ELR (cell line): ENCODE data around the gene EVI5L.
"Not testable (repeated sequence)": the region's sequence is repeated elsewhere in the genome, so short reads cannot be mapped to it uniquely, and the experiment has no call there.

ENCODE experiments used
- DNase-seq: peaks from one replicate; pipeline ENCODE4 v3.0.0-alpha.2; 2015; ENCODE audit warnings: low read depth

The EVI5L gene

DNA sequence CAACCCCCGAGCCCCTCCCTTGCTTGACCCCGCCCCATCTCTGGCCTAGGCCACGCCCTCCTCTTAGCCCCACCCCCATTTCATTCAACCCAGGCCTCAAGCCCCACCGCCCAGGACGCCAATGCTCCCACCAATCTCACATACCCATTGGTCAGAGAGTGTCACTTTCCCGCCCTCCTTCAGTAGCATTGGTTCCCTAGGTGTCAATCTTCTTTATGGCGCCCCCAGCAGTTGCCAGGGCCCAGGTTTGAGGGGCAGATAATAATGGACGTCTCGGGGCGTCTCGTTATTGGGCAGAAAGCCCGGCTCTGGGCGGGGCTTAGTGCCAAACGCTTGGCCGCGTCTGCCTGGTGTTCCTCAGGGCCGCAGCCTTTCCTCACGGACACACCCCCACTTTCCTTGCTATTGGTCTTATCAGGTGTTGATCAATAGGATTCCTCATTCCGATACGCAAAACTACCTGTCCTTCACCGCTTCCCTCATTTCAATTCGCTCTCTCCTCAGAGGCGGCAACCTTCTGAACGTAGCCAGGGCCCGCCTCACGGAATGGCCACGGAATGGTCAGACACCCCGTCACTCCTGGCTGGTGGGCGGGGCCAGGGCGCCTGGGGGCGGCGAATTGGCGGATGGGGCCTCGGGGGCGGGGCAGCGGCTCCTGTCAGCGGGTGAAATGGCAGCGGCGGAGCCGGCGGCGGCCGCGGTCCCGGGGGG, at the start of gene EVI5L:
EVI5L (plus strand) TSS at position 658 of the 711 bp plus-strand sequence. CDS start 16,325 bp downstream, outside the sequence.
- DNase-seq: peak; percentile 100

DNA sequence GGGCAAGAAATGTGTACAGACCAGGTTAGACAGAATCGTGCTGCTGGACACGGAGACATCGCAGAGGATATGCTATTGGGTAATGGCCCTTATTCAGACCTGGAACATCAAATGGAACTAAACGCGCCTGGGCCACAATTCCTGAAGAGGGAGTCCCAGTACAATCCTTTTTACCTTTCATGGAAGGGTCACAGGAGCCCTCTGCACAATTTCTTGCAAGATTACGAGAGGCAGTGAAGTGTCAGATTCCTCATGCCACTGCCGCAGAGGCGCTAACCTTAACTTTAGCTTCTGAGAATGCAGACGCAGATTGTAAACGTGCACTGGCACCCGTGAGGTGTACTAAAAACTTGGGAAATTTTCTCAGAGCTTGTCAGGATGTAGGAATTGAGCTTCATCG, 48.9 kb upstream of the EVI5L start:
- peak; percentile 31 for DNase-seq

DNA sequence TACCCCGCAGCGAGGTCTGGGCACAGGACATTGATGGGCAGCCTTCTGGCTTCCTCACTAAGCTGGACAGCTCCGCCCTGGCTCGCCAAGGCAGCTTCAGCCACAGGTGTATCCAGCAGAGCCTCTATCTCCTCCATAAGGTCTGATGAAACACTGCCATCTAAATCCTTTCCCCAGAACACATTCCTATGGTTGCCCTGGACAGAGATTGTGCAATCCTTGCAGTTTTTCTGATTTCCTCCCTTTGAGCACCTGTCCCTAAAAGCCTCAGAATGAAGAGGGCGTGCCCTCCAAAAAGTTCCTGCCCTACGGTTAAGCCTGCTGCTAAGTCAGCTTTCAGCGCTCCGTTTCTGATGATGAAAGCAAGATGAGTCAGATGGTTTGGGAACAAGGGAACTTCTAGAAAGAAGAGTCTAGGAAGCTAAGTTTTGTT, 46.0 kb upstream of the EVI5L start:
- DNase-seq: peak; percentile 71

DNA sequence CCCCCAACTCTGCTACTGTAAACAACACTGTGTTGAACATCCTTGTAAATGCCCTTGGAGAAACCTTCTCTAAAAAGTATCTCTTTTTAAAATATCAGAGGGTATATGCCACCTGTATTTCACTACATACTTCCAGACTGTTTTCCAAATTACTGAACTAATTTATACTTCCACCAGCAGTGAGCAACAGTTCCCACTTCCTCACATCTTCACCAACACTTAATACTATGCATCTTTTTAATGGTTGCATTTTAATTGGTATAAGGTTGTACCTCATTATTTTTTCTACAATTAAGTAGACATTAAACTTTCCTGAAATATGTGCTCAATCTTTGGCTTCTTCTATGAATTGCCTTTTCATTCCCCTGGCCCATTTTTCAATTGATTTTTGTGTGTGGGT, 45.2 kb upstream of the EVI5L start:
- no peak for DNase-seq

DNA sequence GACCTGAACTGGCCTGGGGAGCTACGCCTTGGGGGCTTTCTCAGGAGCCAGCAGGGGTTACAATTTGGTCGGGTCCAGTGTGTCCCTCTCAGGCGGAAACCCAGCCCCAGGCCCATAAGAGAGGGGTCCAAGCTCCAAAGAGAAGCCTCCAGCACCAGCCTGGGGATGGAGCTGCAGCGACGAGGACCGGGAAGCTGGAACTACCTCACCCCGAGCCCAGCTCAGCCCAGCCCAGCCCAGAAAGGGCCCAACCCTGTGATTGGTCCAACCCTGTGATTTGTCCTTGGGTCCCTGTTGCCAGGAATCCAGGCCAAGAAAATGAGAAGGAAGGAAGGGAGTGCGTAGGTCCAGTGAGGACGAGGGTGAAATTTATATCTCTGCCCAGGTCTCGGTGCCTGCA, 42.9 kb upstream of the EVI5L start:
- DNase-seq: no peak

DNA sequence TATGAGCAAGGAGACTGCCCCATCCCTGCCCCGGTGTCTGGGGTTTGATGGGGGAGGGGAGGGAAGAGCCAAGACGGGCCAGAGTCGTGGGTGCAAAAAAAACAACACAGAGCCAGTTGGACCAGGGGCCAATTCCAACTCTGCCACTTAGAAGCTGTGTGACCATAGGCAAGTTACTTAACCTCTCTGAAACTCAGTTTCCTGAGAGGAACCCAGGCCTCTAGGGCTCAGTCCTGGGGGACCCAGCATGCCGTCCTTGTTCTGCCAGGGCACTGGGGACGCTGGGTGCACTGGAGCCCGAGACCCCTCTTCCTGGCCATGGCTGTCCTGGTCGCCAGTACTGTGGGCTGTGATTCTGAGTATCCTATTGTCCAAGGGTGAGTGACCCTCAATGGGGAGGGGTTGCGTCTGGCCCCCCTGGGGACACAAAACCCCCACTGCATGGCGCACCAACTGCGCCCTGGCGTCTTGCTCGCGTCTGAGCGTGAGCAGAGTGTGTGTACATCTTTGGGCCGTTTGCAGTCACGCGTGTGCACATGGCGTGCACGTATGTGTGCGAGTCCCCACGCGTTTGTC, 42.3 kb upstream of the EVI5L start:
- no peak for DNase-seq

DNA sequence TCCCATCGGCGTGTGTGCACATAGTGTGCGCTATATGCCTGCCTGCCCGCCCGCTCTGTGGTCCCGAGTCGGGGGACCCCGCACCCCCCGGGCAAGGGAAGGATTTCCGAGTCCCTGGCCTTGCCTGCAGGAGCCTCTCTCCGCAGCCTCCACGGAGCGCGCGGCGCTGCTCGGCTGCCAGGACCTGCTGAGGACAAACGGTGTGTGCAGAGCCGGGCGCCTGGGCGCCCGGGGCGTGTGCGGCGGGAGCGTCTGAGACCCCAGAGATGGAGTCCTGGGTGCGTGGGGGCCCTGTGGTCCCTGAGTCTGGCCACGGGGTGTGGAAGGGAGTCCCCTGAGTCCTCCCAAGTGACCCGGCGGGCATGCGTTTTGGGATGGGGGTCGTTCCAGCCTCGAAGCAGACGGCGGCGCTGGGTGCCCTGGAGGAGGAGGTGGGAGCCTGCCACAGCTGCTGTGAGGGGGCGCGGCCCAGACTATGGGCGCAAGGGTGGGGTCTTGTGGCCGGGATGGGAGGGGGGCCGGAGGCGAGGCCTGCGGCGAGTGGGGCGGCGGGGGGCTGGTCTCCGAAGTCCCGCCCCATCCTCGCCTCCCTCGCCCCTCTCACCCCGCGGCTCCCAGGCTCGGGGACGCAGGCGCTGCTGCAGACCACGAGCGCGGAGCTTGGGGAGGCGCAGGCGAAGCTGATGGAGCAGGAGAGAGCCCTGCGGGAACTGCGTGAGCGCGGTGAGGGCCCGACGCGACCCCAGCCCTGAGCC, 41.7 kb upstream of the EVI5L start:
- no peak for DNase-seq

DNA sequence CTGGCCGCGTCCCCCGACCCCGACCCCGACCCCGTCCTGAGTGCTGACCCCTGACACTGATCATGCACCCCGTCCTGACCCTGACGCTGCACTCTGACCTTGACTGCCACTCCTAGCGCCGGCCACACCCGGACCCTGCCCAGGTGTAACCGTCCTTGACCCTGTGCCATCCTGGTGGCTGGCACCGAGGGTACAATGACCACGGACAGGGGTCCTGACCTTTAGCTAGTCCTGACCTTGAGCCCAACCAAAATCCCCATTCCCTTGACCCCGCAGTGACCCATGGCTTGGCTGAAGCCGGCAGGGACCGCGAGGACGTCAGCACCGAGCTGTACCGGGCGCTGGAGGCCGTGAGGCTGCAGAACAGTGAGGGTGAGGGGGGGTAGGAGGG, 41.1 kb upstream of the EVI5L start:
- no peak for DNase-seq

DNA sequence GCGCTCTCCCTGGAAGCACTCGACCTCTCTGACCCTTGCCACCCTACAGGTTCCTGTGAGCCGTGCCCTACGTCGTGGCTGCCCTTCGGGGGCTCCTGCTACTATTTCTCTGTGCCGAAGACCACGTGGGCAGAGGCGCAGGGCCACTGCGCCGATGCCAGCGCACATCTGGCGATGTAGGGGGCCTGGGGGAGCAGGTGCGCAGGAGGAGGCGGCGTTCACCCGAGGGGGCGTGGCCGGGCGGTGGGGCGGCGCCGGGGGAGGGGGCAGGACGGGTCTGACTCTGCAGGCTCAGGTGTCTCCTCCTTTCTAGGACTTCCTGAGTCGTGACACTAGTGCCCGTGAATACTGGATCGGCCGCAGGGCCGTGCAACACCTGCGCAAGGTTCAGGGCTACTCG, 40.6 kb upstream of the EVI5L start:
- no peak for DNase-seq

DNA sequence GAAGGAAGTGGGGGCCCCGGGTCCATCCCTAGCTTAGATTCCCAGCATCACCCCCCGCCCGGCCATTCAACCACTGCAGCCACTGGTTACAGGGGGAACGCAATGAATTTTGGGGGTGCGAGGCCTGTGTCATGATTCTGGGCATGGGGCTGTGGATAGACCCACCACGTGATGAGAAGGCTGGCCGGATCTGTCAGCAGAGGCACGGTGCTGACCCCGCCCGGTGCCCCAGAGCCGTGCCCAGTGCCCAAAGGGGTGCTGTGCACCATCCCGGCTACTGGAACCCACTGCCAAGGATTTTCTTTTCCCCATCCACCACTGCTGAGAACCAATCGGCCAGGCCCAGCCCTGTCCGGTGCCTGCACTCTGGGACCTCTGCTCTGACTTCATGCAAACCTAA, 39.6 kb upstream of the EVI5L start:
- DNase-seq: no peak

DNA sequence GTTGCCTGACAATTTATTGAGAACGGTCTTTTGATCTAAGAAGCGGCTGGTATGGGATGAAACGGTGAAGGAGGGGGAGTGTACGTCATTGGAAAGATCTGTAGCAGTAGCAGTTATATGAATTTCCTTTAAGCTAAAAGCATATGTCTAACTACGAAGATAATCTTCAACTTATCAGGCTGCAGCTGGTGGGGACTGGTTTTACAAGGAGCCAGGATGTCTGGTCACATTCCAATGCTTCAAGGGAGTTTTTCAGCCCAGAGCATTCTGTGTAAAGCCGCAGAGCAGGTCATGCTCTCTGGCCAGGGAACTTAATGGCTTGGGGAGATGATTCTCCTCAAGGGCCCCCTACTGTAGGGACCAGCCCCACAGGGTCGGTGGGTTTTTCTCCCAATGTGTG, 37.7 kb upstream of the EVI5L start:
- peak; percentile 32 for DNase-seq

DNA sequence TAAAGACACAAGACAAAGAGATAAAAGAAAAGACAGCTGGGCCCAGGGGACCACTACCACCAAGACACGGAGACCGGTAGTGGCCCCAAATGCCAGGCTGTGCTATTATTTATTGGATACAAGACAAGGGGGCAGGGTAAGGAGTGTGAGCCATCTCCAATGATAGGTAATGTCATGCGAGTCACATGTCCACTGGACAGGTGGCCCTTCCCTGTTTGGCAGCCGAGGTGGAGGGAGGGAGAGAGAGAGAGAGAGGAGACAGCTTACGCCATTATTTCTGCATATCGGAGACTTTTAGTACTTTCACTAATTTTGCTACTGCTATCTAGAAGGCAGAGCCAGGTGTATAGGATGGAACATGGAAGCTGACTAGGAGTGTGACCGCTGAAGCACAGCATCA, 37.3 kb upstream of the EVI5L start:
- not testable (repeated sequence) for DNase-seq

DNA sequence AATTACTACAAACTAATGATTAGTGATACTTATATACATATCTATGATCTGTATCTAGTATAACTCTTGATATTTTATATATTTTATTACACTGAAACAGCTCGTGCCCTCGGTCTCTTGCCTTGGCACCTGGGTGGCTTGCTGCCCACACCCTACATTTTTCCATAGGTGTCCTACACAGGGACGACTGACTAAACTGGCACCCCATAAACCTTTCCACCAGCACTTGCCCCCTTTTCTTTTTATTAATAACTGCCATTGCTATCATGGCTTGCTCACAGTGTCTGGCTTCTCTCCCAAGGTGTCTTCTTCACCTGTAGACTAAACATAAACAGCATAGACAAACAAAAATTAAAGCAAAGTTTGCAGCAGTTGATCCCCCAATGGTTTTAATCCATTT, 36.5 kb upstream of the EVI5L start:
- no peak for DNase-seq

DNA sequence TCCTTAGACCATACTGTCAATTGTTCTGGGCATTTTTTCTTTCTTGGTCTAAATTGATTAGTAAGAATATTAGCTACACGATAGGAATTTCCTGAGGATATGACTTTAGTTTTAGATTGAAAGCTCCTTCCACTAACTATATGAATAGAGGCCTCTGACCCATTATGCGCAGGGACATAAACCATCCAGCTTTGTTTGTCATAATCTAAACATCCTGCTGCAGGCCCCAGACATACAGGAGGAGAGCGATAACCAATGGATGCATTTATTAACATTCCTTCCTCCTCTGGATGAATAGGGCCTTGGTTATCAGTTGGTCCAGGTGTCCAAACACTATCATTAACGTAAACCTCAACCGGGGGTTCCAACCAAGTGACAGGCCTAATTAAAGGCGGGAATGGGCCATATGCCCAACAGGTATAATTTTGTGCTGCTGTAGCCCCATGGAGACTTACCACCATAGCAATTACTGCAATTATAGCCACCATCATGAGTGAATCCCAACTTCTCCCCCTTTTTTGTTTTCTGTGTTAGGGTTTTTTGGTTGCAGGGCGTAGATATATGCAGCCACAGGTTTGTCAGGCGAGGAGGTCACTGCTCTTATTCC, 34.4 kb upstream of the EVI5L start:
- peak; percentile 93 for DNase-seq

DNA sequence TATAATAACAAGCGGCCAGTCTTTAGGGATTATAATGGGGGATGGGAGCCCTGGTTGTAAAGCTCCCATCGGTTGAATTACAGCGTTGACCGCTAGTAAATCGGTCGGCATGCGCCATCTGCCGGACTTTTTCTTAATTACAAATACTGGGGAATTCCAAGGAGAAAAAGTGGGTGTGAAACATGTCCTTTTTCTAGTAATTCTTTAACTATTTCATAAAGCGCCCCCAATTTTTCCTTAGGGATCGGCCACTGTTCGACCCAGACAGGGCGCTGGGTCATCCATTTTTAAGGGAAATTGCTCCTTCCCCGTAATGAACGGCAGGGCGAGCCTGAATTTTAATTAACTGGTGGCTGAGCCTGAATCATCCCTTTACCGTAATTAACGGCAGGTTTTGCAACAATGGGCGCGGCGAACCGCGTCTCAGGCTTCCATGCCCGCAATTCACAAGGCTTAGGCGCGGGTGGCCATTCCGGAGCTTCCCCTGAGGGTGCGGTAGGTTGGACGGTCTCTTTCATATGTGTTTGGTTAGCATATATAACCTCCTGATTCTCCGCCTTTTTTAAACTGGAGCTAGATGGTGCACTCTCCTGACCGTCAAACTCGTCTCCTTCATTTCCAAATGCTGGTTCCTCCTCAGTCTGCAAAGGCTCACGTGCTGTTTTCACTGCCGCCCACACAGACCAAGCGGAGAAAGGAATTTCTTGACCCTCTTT, 30.2 kb upstream of the EVI5L start:
- peak; percentile 91 for DNase-seq

DNA sequence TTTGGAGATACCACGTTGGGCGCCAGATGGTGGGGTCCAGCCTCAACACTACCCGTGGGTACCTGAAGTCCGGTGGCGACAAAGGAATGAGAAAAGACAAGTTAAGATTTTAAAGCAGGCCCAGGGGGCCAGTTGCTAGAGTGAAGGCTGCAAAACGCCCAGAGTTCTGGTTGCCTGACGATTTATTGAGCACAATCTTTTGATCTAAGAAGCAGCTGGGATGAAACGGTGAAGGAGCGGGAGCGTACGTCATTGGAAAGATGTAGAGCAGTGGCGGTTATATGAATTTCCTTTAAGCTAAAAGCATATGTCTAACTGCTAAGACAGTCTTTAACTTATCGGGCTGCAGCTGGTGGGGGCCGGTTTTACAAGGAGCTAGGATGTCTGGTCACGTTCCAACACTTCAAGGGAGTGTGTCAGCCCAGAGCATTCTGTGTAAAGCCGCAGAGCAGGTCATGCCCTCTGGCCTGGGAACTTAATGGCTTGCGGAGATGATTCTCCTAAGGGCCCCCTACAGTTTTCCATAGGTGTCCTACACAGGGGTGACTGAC, 28.9 kb upstream of the EVI5L start:
- no peak for DNase-seq

DNA sequence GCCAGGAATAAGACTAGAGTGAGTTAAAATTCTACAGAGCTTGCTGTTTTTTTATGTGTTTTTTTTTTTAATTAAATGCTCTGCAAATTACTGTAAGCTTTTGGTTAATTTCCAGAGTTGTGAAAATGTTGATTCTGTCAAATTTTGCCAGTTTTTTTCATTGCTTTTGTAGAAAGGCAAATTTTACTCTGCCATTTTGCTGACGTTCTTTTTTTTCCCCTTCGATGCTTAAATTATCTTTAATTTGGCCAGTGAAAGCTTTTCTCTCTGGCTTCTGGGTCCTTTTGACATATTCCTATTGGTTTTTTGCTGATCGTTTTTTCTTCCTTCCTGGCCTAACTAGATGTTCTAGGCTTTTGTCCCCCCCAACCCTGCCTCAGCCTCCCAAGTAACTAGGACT, 23.8 kb upstream of the EVI5L start:
- DNase-seq: no peak

DNA sequence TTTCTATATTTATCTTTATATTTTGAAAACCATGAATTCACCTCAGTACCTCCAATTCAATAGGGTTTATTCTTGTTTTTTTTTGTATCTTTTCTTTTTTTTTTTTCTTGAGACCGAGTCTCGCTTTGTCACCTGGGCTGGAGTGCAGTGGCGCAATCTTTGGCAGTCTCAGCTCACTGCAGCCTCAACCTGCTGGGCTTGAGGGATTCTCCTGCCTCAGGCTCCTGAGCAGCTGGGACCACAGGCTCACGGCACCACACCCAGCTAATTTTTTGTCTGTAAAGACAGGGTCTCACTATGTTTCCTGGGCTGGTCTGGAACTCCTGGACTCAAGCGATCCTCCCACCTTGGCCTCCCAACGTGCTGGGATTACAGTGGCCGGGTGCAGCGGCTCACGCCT, 23.1 kb upstream of the EVI5L start:
- DNase-seq: no peak

DNA sequence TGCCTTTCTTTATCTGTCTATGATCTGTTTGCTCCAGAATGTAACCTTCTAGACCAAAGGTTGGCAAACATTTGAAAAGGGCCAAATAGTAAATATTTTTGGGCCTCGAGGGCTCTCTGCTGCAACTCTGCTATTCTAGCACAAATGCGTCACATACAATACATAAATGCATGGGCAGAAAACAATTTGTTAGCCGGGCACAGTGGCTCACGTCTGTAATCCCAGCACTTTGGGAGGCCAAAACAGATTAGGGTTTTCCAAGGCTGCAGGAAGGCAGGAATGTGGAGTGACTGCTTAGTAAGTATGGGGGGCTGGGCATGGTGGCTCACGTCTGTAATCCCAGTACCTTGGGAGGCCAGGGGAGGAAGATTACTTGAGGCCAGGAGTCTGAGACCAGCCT, 21.9 kb upstream of the EVI5L start:
- DNase-seq: no peak

DNA sequence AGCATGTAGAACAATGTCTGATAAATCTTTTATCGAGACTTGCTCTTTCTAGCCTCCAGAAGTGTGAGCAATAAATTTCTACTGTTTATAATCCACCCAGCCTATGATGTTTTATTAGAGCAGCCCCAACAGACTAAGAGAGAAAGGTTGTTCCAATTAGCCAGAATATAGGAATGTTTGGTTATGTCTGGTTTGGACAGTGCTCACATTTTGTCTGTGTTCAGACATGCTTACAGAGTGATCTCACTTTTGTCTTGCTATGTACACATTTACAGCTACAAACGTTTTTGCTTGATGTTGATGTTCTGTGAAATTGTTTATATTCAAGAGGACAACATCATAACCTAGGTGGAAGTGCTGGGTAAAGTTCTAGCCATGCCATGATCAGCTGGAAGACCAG, 18.0 kb upstream of the EVI5L start:
- no peak for DNase-seq

DNA sequence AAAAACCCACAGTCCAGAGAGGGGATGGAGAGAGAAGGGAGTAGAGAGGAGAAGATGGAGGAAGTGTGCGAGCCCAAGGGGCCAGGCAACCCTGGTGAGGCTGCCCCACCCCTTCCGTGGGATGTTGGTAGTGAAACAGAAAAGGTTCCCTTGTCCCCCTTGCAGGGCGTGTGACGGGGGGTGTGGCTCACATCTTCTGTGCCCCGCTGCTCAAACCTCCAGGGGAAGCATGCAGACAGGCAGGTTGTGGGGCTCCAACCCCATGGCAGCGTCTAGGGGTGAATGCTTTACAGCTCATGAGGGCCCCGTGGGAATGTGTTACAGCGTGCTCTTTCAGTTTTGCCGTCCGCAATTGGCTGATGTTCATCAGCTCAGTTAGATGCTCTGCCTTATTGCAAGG, 14.7 kb upstream of the EVI5L start:
- no peak for DNase-seq

DNA sequence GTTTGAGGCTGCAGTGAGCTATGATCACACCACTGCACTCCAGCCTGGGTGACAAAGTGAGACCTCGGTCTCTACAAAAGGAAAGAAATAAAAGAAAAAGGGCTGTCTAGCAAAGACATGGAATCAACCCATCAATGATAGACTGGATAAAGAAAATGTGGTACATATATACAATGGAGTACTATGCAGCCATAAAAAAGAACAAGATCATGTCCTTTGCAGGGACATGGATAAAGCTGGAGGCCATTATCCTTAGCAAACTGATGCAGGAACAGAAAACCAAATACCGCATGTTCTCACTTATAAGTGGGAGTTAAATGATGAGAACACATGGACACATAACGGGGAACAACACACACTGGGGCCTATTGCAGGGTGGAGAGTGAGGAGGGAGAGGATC, 14.0 kb upstream of the EVI5L start:
- not testable (repeated sequence) for DNase-seq
